Retinal pigment epithelial cell (primary cell): Measurements from ENCODE around the gene WDR20.
"Not testable (repeated sequence)": the region's sequence is repeated elsewhere in the genome, so short reads cannot be mapped to it uniquely, and the experiment has no call there.

ENCODE experiments used
- DNase-seq: peaks from one replicate; pipeline ENCODE4 v3.0.0-alpha.2; 2010; ENCODE audit warnings: low read depth
- H3K4me3 ChIP-seq: 2 replicates; pipeline ENCODE4 v1.5.1; 2011; ENCODE audit warnings: mild to moderate bottlenecking, low read length, control low read depth, moderate library complexity
- TF ChIP-seq, protein P1 (sequence below): conservative IDR thresholded peaks from 2 replicates; pipeline ENCODE4 v1.5.1; 2011; ENCODE audit warnings: low read depth, low read length, control low read depth, inconsistent platforms

The WDR20 gene

DNA sequence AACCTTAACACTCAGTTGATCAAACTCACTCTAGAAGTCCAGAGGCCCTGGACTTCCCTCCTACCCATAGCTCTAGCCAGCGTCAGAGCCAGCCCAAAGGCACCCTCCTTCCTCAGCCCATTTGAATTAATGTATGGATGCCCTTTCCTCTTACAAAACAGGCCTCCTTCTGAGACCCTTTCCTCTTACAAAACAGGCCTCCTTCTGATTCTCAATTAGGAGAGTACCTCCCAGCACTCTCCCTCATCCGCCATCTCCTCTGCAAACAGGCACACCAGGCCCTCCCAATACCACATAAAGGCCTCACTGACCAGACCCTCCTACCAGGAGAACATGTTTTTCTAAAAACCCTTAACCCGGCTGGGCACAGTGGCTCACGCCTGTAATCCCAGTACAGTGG, 99.5 kb downstream of the WDR20 start:
- H3K4me3 ChIP-seq: no peak overlapping the region
- DNase-seq: no peak
- TF ChIP-seq, protein P1, sequence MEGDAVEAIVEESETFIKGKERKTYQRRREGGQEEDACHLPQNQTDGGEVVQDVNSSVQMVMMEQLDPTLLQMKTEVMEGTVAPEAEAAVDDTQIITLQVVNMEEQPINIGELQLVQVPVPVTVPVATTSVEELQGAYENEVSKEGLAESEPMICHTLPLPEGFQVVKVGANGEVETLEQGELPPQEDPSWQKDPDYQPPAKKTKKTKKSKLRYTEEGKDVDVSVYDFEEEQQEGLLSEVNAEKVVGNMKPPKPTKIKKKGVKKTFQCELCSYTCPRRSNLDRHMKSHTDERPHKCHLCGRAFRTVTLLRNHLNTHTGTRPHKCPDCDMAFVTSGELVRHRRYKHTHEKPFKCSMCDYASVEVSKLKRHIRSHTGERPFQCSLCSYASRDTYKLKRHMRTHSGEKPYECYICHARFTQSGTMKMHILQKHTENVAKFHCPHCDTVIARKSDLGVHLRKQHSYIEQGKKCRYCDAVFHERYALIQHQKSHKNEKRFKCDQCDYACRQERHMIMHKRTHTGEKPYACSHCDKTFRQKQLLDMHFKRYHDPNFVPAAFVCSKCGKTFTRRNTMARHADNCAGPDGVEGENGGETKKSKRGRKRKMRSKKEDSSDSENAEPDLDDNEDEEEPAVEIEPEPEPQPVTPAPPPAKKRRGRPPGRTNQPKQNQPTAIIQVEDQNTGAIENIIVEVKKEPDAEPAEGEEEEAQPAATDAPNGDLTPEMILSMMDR: no peak

DNA sequence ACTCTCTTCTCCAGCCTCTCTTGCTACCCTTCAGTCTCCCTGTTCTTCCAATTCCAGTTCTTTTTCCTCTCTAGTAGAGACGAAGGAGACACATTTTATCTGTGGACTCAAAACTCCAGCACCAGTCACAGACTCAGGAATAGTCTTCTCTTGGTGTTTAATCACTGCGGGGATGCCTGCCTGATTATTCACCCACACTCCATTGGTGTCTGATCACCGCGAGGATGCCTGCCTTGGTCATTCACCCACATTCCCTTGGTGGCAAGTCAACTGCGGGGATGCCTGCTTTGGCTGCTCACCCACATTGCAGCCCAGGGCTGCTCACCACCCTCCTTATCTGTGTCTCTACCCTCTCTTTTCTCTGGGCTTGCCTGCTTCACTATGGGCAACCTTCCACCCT, 100.8 kb downstream of the WDR20 start:
- H3K4me3 ChIP-seq, DNase-seq: not testable (repeated sequence)

DNA sequence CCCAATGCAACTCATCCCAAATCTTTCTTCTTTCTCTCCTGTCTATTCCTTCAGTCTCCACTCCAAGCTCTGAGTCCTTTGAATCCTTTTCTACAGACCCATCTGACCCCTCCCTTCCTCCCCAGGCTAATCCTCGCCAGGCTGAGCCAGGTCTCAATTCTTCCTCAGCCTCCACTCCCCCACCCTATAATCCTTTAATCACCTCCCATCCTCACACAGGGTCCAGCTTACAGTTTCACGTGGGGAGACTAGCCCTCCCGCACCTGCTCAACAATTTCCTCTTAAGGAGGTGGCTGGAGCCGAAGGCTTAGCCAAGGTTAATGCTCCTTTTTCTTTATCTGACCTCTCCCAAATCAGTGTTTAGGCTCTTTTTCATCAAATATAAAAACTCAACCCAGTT, 101.5 kb downstream of the WDR20 start:
- no peak overlapping the region for H3K4me3 ChIP-seq
- DNase-seq: peak; percentile 69
- TF ChIP-seq, protein P1: no peak

DNA sequence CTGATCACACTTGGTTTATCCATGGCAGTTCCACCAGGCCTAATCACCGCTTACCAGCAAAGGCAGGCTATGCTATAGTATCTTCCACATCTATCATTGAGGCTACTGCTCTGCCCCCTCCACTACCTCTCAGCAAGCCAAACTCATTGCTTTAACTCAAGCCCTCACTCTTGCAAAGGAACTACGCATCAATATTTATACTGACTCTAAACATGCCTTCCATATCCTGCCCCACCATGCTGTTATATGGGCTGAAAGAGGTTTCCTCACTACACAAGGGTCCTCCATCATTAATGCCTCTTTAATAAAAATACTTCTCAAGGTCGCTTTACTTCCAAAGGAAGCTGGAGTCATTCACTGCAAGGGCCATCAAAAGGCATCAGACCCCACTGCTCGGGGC, 104.1 kb downstream of the WDR20 start:
- H3K4me3 ChIP-seq, DNase-seq: not testable (repeated sequence)

DNA sequence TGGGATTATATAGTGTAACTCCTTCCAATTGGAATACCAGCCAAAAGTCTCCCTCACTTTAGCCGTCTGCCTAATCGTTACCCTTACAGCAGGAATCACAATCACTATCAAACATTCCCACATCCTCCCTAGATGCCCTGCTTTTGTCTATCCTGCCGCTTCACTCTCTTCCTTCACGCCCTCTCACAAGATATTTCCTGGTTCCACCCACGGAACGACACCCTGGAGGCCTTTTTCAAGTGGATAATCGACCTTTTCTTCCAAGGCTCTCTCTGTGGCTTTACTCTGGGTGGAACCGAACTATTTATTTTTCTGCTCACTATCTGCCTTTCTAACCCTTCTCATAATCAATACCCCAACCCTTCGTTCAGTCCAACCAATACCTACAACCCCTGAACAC, 106.4 kb downstream of the WDR20 start:
- no peak for DNase-seq
- TF ChIP-seq, protein P1: no peak
- H3K4me3 ChIP-seq: no peak overlapping the region

DNA sequence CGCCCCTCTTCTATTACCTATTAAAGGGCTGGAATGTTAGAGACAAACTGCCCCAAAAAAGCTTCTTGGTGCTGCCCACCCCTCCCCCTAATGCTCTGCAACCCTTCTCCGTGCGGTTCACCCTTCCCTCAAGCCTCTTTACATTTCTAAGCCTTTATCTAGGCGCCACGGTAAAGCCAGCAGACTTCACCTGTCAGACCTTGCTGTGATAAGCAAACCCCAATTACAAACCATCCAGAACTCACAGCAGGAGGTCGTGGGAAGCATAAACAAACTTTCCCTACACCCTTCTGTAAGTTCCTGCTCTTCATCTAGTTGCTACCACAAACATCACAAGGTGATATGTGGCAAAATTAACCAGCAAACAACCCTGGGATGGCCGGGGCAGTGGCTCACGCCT, 108.4 kb downstream of the WDR20 start:
- no peak overlapping the region for H3K4me3 ChIP-seq
- no peak for DNase-seq
- TF ChIP-seq, protein P1: no peak

DNA sequence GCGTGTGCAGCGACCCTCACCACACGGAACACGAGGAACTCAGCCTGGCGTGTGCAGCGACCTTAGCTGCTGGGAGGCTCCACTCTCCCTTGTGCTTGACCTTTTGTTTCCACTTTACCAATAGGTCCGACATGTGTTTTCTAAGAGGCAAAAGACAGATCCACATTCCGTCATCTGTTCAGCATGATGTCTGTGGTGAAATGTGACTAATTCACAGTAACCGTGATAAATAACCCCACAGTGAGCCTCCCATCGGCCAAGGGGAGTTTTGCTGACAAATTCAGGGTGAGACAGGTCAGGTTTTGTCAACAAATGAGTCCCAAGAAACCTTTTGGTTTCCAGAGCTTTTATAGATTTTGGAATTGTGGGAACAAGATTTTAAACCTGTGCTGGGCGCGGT, 109.3 kb downstream of the WDR20 start:
- no peak for DNase-seq
- no peak overlapping the region for H3K4me3 ChIP-seq
- TF ChIP-seq, protein P1: no peak

DNA sequence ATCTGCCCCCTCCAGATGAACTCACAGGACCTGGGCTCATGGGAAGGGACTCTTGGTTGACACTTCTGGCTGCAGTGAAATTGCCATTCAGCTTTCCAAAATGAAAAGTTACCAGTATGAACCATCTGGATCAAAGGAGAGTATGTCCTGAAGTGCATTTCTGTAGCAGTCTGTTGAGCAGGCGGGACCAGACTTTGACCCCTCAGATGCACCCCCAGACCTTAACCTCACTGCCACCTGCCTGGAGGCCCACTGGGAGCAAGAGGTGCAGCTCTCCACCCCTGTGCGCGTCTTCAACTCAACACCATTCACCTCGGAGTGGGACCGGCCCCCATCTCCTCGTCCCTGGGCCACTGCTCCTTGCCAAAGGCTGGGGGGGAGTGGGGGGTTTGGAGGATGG, 110.3 kb downstream of the WDR20 start:
- TF ChIP-seq, protein P1: no peak
- DNase-seq: no peak
- no peak overlapping the region for H3K4me3 ChIP-seq

DNA sequence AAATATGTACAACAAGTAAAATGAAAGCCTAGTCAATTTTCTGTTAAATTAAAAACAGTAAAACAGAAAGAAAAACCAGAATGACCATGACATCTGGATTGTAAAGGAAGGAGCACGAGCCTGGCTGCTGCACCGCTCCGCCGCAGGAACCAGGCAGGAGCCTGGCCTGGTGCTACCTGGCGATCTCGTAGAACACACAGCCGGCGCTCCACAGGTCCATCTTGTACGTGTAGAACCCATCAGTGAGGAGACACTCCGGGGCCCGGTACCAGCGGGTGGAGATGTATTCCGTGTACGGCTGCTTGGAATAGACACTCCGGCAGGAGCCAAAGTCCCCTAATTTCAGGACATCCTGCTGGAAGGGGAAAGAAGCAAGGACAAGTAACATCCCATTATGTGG, 110.9 kb downstream of the WDR20 start:
- H3K4me3 ChIP-seq: no peak overlapping the region
- TF ChIP-seq, protein P1: no peak
- DNase-seq: no peak
